GM18519 (cell line): Measurements from ENCODE around the gene PVALB.

Source experiments
- ATAC-seq: cut with Tn5 transposase; IDR thresholded peaks from one replicate; pipeline ENCODE4 v1.9.1; 2021; ENCODE audit warnings: mild to moderate bottlenecking, moderate library complexity; ENCODE audit not compliant: unreplicated experiment, low FRiP score

PVALB gene

DNA sequence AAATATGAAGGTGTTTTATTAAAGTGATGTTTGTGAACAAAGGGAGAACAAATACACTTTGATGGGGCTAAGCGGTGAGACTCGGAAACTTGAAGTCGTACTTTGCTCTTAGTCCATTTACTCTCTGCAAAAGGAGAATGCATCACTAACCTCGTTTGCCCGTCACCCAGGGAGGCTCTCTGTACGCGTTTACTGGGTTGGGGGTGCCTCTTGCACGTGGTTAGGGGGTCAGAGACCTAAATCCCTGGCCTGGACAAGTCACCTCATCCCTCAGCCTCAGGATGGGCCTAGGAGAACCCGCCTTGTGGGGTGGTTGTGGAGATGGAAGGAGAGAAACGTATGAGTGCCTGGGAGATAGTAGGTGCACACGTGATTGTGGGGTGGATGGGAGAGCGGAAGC, 40.1 kb downstream of the PVALB start:
- ATAC-seq, result no peak

DNA sequence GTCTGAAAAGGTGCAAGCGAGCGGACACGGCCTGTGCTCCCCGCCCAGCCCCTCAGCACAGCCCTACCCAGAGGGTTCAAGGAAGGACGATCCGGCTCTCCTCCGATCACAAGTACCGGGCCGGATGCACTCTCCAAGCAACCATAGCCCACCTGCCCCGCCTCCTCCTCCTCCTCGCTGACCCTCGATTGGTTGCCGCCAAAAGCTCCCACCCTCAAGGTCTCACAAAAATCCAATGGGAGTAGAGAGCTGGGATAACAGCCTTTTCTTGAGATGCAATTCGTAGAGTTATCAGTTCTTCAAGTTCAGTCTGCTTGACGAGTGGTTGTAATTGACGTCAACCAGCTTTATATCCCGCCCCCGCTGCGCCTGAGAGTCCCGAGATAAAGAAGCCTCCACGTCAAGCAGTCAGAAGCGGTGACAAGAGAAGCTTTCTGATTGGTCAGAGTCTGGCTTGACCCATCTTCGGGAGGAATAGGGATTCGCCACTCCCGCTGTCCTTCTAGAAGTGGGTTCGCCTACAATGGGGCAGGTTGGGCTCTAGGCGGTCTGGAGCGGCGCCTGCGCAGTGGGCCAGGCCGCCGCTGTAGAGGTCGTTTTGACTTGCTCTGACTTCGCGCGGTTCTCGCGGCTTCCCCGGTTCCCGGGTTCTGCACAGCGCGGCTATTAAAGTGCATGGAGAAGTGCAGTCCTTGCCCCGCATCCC, 40.7 kb downstream of the PVALB start, which contains the start of gene IFT27:
TSS of gene IFT27 (minus strand) at position 156 of the 706 bp plus-strand sequence. CDS start 412 bp downstream, outside the sequence.
- ATAC-seq, result peak; percentile 76

DNA sequence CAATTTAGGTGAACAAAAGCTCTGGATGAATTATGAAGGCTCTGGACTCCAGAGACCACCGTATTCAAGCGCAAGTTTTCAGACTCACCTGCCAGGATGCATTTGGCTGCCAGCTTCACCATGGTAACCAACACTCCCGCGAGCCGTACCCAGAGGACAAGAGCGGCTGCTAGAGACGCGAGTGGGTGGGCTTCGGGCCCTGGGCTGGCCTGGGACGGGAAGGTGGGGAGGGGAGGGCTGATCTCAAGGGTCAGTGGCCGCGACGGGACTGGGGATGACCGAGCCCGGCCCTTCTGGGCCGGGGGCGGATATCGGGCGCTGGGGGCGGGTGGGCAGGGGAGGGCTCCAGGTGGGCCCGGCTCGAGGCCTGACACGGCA, 41.3 kb downstream of the PVALB start:
- no peak for ATAC-seq

DNA sequence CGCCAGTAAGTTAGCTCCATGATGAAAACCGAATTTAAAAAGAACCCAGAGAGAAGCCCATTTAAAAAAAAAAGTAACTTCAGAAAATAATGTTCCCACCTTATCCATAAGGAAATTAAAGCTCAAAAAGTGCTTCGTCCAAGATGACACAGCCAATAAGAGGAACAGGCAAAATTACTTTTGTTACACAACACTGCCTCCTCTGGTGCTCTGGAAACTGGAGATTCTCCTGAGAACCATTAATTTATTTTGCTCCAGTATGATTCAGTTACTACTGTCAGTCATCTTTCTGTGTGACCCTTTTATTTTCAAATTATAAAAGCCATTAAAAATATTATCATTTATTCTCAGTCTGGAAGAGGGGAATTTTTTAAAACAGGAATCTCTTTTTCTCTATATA, 42.9 kb downstream of the PVALB start:
- no peak for ATAC-seq

GRCh38 chr22:36772451-36772850, 44.4 kb downstream of the PVALB start:
- no peak for ATAC-seq

DNA sequence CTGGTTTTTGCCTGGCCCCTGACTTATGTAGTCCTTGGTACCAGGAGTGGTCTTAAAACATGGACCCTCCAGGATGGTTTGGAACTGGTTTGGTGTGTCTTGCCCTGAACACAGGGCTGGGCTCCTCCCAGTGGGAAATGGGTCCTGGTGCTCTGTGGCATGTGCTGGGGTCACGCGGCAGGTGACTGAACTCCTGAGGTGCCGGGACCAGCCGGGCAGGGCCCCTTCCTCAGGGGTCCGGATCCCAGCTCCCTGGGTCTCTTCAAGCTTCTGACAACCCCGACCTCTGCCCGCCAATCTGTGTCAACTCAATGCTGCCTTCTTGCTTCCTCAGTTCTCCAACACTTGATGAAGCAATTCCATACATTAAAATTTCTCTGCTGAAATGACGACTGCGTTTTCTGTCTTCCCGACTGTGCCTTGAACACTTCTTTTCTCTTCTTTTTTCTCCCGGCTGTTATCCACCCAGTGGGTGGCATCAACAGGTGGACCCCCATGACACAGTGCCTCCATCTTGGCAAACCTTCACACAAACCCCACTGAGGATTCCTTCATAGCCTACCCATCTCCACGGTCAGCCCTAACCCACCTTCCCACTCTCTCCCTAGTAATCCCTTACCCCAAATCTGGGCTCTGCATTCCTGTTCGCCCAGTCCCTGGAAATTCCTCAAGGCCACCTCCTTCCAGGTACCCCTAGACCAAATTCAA, 45.3 kb downstream of the PVALB start:
- ATAC-seq, result no peak

DNA sequence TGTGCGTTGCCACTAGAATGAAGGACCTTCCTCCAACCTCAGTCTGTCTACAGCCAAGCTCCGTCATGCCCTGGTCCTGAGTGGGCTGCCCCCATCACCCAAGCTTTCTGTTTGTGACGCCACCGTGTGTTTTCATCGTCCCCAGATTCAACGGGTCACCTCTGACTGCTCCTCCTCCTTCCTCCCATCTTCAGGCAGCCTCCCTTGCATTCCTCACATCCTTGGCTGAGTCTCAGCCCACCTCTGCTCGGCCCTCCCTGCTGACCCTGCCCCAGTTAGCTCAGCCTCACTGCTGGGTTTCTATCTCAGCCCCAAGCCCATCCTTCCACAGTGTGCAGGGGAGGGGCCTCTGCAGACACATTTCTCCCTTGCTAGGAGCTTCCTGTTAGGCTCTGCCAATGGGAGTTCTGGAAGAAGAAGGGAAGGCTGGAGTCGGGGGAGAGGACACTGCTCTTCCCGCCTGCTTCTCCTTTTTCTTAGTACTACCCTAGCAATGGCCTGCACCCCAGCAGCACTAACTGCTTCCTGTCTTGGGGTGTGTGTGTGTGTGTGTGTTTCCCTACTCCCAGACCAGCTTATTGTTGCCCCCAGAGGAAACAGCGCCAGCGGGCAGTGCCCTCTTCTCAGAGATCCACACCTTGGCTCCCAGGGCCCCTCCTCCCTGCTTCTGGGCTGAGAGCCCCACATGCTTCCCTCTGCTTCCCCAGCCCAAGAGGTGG, 46.2 kb downstream of the PVALB start:
- no peak for ATAC-seq

GRCh38 chr22:36769541-36770512, 47.0 kb downstream of the PVALB start:
- no peak for ATAC-seq

DNA sequence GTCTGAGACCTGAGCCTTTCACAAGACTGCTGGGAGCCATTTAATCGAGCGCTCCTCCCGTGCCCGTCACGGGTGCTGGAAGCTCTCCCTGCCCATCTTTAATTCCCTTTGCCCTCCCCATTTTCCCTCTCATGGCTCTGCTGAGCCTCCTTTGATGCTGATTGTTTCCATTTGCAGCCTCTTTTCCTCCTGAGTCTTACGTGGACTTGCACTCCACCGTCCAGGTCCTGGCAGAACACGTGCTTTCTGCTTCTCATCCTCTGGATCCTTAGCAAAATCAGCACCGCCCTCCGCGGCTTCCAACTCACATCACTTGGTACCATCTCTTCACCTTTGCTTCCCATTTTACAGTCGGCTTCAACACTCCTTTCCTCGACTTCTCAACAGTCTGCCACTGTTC, 48.2 kb downstream of the PVALB start:
- ATAC-seq, result no peak

DNA sequence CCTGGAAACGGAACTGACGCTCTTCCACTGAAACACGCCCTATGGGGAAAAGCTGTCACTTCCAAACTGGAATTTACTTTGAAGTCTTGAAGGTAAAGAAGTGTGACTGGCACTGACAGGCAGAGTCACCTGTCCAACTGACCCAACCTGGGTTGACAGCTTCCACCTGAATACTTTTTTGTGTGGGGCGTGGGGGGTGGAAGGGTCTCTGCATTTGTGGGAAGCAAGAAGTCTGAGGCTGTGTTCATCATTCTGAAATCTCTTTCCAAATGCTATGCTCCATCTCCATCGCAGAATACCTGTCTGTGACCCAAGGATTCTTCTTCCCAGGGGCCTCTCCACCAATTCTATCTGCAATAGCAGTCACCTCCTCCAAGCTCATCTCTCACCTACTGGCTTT, 48.7 kb downstream of the PVALB start:
- no peak for ATAC-seq

- no peak for ATAC-seq
Observed at GRCh38 chr22:36767035-36767775, 49.6 kb downstream of the PVALB start.

GRCh38 chr22:36765943-36766450, 50.8 kb downstream of the PVALB start:
- ATAC-seq, result no peak

- no peak for ATAC-seq
Observed at GRCh38 chr22:36765131-36765942, 51.5 kb downstream of the PVALB start.

GRCh38 chr22:36764641-36765040, 52.2 kb downstream of the PVALB start:
- no peak for ATAC-seq

DNA sequence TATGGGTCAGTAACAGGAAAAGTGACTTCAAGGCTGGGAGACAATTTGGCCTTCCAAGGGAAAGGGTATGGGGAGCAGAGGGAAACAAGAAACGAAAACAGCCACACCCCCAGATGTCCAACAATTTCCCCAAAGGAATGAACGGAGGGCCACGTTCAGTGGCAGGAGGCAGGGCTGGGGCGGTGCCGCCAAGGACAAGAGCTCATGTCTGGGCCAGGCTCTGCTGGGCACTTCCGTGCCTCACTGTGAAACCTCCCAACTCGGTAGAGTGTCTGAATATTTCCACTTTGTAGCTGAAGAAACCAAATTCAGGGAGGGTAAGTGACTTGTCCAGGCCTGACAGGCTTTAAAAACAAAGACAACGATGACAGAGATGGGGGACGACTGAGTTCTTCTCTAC, 52.8 kb downstream of the PVALB start:
- no peak for ATAC-seq

DNA sequence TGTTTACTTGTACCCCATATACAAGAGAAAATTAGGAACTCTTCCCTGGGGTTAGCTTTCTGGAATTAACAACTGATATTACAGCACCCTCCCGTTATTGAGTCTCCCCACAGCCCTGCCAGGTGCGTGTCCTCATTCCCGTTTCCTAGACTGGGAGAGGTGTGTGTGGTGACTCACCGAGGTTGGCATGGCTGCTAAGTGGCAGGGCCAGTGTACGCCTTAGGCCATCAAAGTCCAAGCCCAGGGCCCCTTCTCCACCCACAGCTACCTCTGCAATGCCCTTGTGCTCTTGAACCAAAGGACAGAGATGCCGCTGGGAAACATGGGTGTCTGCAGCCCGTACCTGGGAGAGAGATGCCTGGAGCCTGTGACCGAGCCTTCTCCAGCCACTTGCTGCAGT, 53.3 kb downstream of the PVALB start:
- ATAC-seq, result no peak

- no peak for ATAC-seq
Observed at GRCh38 chr22:36762687-36763260, 54.1 kb downstream of the PVALB start.

- ATAC-seq, result no peak
Observed at GRCh38 chr22:36761553-36762240, 55.1 kb downstream of the PVALB start.
